Hepatocyte (in vitro differentiated cells): ENCODE results near the gene APOBEC3C. TPM values are rescaled to one million over a fixed set of nuclear protein-coding genes. Genes with fewer than 3 reads are reported as not detected.
A peak's percentile ranks its signal among the peaks of the same experiment; 100 is the strongest.
"Not testable (repeated sequence)": the region's sequence is repeated elsewhere in the genome, so short reads cannot be mapped to it uniquely, and the experiment has no call there.

ENCODE experiments used
- DNase-seq: peaks from one replicate; pipeline ENCODE4 v3.0.0-alpha.2; 2016; ENCODE audit warnings: low spot score
- H2AFZ ChIP-seq: fragments of 200-600 bp; sonication (generic); 2 replicates; pipeline ENCODE4 v1.6.0; 2016; ENCODE audit warnings: antibody characterized with exemption, mild to moderate bottlenecking
- H3K27ac ChIP-seq: fragments of 200-600 bp; sonication (generic); 2 replicates; pipeline ENCODE4 v1.5.1; 2016; ENCODE audit warnings: mild to moderate bottlenecking
- H3K27me3 ChIP-seq: fragments of 200-600 bp; sonication (generic); 2 replicates; pipeline ENCODE4 v1.6.1; 2016
- H3K36me3 ChIP-seq: fragments of 200-600 bp; sonication (generic); replicated peaks from 2 replicates; pipeline ENCODE4 v1.5.1; 2016; ENCODE audit warnings: low read depth; ENCODE audit not compliant: insufficient read depth
- H3K4me1 ChIP-seq: fragments of 200-600 bp; sonication (generic); 2 replicates; pipeline ENCODE4 v1.5.1; 2016; ENCODE audit warnings: mild to moderate bottlenecking, moderate library complexity; ENCODE audit not compliant: insufficient read depth
- H3K4me2 ChIP-seq: fragments of 200-600 bp; sonication (generic); 2 replicates; pipeline ENCODE4 v1.6.0; 2016
- H3K4me3 ChIP-seq: fragments of 200-600 bp; sonication (generic); 2 replicates; pipeline ENCODE4 v1.5.1; 2016; ENCODE audit warnings: mild to moderate bottlenecking
- H3K79me2 ChIP-seq: fragments of 200-600 bp; sonication (generic); 2 replicates; pipeline ENCODE4 v1.6.0; 2017; ENCODE audit warnings: mild to moderate bottlenecking
- H3K9me2 ChIP-seq: fragments of 200-600 bp; sonication (generic); replicated peaks from 2 replicates; pipeline ENCODE4 v1.6.0; 2017; ENCODE audit warnings: mild to moderate bottlenecking; ENCODE audit not compliant: insufficient read depth
- H3K9me3 ChIP-seq: fragments of 200-600 bp; sonication (generic); 2 replicates; pipeline ENCODE4 v1.5.1; 2016; ENCODE audit warnings: low read depth, mild to moderate bottlenecking
- H4K20me1 ChIP-seq: fragments of 200-600 bp; sonication (generic); 2 replicates; pipeline ENCODE4 v1.6.0; 2016; ENCODE audit warnings: mild to moderate bottlenecking; ENCODE audit not compliant: insufficient read depth, poor library complexity, severe bottlenecking
- CTCF ChIP-seq: fragments of 200-600 bp; sonication (generic); IDR thresholded peaks from 2 replicates; pipeline ENCODE4 v1.5.1; 2016; ENCODE audit warnings: antibody characterized with exemption, mild to moderate bottlenecking; ENCODE audit not compliant: poor library complexity
- EZH2 ChIP-seq: fragments of 200-600 bp; sonication (generic); IDR thresholded peaks from 2 replicates; pipeline ENCODE4 v1.6.1; 2016; ENCODE audit warnings: antibody characterized with exemption, mild to moderate bottlenecking, borderline replicate concordance
- EZH2phosphoT487 ChIP-seq: fragments of 200-600 bp; sonication (generic); IDR thresholded peaks from one replicate; pipeline ENCODE4 v1.6.1; 2018; ENCODE audit warnings: antibody characterized with exemption, mild to moderate bottlenecking, low read depth, moderate library complexity; ENCODE audit not compliant: unreplicated experiment, severe bottlenecking
- WGBS: methylation state at CpG from one replicate; pipeline ENCODE4 v1.1.6; 2016; ENCODE audit warnings: low lambda C conversion rate; ENCODE audit errors: missing lambda C conversion rate; 5-methylcytosine and 5-hydroxymethylcytosine counted together
- polyA plus RNA-seq: library from polyadenylated mRNA; unstranded; fragments of >200 nt; fragmentation: Nextera tagmentation; extraction: Ambion mirVana; gene quantifications from 2 replicates; pipeline ENCODE4 v1.2.1, GENCODE V29; 2016
- total RNA-seq: library from RNA; depleted of rRNA; stranded (reverse); fragments of >200 nt; gene quantifications from 2 replicates; pipeline ENCODE4 v1.2.3, GENCODE V29; 2014

APOBEC3C gene
- total and polyA plus RNA-seq, 2 experiments from 2014 or later, result 8.0 to 36.8 TPM

- H4K20me1 ChIP-seq, result no peaks in the 10 kb centered on the region
- H3K9me2 ChIP-seq, result no peaks in the 10 kb centered on the region
- H3K4me3 ChIP-seq, result no peak overlapping the region
- TF ChIP-seq CTCF (peak; percentile 67), EZH2 (no peak), EZH2phosphoT487 (no peak)
- H3K9me3 ChIP-seq, result no peaks in the 10 kb centered on the region
- H2AFZ ChIP-seq, result no peak overlapping the region
- no peaks in the 10 kb centered on the region for H3K36me3 ChIP-seq
- H3K27ac ChIP-seq, result no peak overlapping the region
- WGBS, result 53% methylated on average over 14 of the region's 15 CpGs
- H3K27me3 ChIP-seq, result no peaks in the 10 kb centered on the region
- no peaks in the 10 kb centered on the region for H3K4me1 ChIP-seq
- no peaks in the 10 kb centered on the region for H3K79me2 ChIP-seq
- no peak overlapping the region for H3K4me2 ChIP-seq
- peak; percentile 65 for DNase-seq
Measured at GRCh38 chr22:38973289-38974169, 40.5 kb upstream of the APOBEC3C start.

- no peaks in the 10 kb centered on the region for H3K4me1 ChIP-seq
- H3K4me3 ChIP-seq, result no peak overlapping the region
- no peak overlapping the region for H3K4me2 ChIP-seq
- H2AFZ ChIP-seq, result no peak overlapping the region
- no peaks in the 10 kb centered on the region for H3K27me3 ChIP-seq
- no peaks in the 10 kb centered on the region for H4K20me1 ChIP-seq
- no peaks in the 10 kb centered on the region for H3K9me3 ChIP-seq
- no peak for DNase-seq
- H3K79me2 ChIP-seq, result no peaks in the 10 kb centered on the region
- 92% methylated on average over 18 of the region's 18 CpGs for WGBS
- TF ChIP-seq EZH2phosphoT487, result no peak
- no peak for TF ChIP-seq EZH2
- TF ChIP-seq CTCF, result no peak
- no peak overlapping the region for H3K27ac ChIP-seq
- H3K36me3 ChIP-seq, result no peaks in the 10 kb centered on the region
- H3K9me2 ChIP-seq, result no peaks in the 10 kb centered on the region
Measured at GRCh38 chr22:38974170-38974825, 39.8 kb upstream of the APOBEC3C start.

GRCh38 chr22:38974826-38975175, 39.3 kb upstream of the APOBEC3C start:
- no peak overlapping the region for H3K27ac ChIP-seq
- H3K27me3 ChIP-seq, result no peaks in the 10 kb centered on the region
- no peaks in the 10 kb centered on the region for H3K79me2 ChIP-seq
- no peak overlapping the region for H2AFZ ChIP-seq
- H3K4me1 ChIP-seq, result no peaks in the 10 kb centered on the region
- no peaks in the 10 kb centered on the region for H4K20me1 ChIP-seq
- 93% methylated on average over 7 of the region's 7 CpGs for WGBS
- no peaks in the 10 kb centered on the region for H3K9me2 ChIP-seq
- no peak for DNase-seq
- H3K4me2 ChIP-seq, result no peak overlapping the region
- no peaks in the 10 kb centered on the region for H3K36me3 ChIP-seq
- no peaks in the 10 kb centered on the region for H3K9me3 ChIP-seq
- TF ChIP-seq CTCF (no peak), EZH2phosphoT487 (no peak), EZH2 (no peak)
- no peak overlapping the region for H3K4me3 ChIP-seq

- 95% methylated on average over 4 of the region's 4 CpGs for WGBS
- H4K20me1 ChIP-seq, DNase-seq, H3K9me3 ChIP-seq, H3K79me2 ChIP-seq, H3K36me3 ChIP-seq, H3K9me2 ChIP-seq, H3K4me2 ChIP-seq, H3K4me1 ChIP-seq, H3K27ac ChIP-seq, H3K27me3 ChIP-seq, H2AFZ ChIP-seq, H3K4me3 ChIP-seq: not testable (repeated sequence)
Measured at GRCh38 chr22:38977289-38977688, 36.8 kb upstream of the APOBEC3C start.

- H3K9me2 ChIP-seq, H4K20me1 ChIP-seq, H3K27ac ChIP-seq, H3K27me3 ChIP-seq, H3K9me3 ChIP-seq, H3K4me3 ChIP-seq, DNase-seq, H3K79me2 ChIP-seq, H3K4me2 ChIP-seq, H3K36me3 ChIP-seq, H2AFZ ChIP-seq: not testable (repeated sequence)
- WGBS, result 68% methylated on average over 10 of the region's 10 CpGs
- peaks cover 12% of the 10 kb centered on the region for H3K4me1 ChIP-seq
Measured at GRCh38 chr22:38980587-38980986, 33.5 kb upstream of the APOBEC3C start.
